Prostate gland (tissue), 2 donors: ENCODE results near the gene LSG1. TPM values are rescaled to one million over a fixed set of nuclear protein-coding genes. Genes with fewer than 3 reads are reported as not detected.
A peak's percentile ranks its signal among the peaks of the same experiment; 100 is the strongest.
"Not testable (repeated sequence)": the region's sequence is repeated elsewhere in the genome, so short reads cannot be mapped to it uniquely, and the experiment has no call there.

ENCODE experiments used
- DNase-seq: peaks from one replicate; pipeline ENCODE4 v3.0.0-alpha.2; 2019; ENCODE audit warnings: low spot score
- H3K27ac ChIP-seq, 2 donors: fragments of 200-600 bp; sonication (generic); 2 replicates each; pipeline ENCODE4 v1.5.1; 2017 to 2019
- H3K27me3 ChIP-seq: fragments of 200-600 bp; sonication (generic); replicated peaks from 2 replicates; pipeline ENCODE4 v1.5.1; 2019; ENCODE audit not compliant: insufficient read depth
- H3K36me3 ChIP-seq, 2 donors: fragments of 200-600 bp; sonication (generic); 1 replicate in 1 of 2; 2 replicates in 1 of 2; pipeline versions ENCODE4 v1.5.1 to v1.8.1; 2017 to 2019
- H3K4me1 ChIP-seq: fragments of 200-600 bp; sonication (generic); replicated peaks from 2 replicates; pipeline ENCODE4 v1.5.1; 2019
- H3K4me3 ChIP-seq, 2 donors: fragments of 200-600 bp; sonication (generic); 2 replicates each; pipeline ENCODE4 v1.5.1; 2017 to 2019
- H3K9me3 ChIP-seq: fragments of 200-600 bp; sonication (generic); 2 replicates; pipeline ENCODE4 v1.5.1; 2017
- CTCF ChIP-seq, 4 experiments: fragments of 200-600 bp in 2 of 4; fragments of 450-650 bp in 2 of 4; sonication (generic) in 2 of 4; IDR thresholded peaks; 1 replicate in 3 of 4; 2 replicates in 1 of 4; pipeline ENCODE4 v1.5.1; 2016 to 2019; ENCODE audit warnings: antibody characterized with exemption in 4 of 4, mild to moderate bottlenecking in 2 of 4, moderate library complexity in 2 of 4
- POLR2A ChIP-seq: fragments of 450-650 bp; IDR thresholded peaks from one replicate; pipeline ENCODE4 v1.6.1; 2016; ENCODE audit warnings: antibody characterized with exemption, mild to moderate bottlenecking
- POLR2AphosphoS5 ChIP-seq: sonication (generic); formaldehyde crosslinking; IDR thresholded peaks from one replicate; pipeline ENCODE4 v1.6.1; 2017; ENCODE audit warnings: antibody characterized with exemption
- WGBS: methylation state at CpG from one replicate; pipeline ENCODE4 v1.1.5; 2018; 5-methylcytosine and 5-hydroxymethylcytosine counted together
- intact Hi-C: fragments of 100-400 bp; cut with DNase I; formaldehyde crosslinking; loops from one replicate; pipeline ENCODE4 v1.14.2; 2022
- total RNA-seq, 2 donors: library from RNA; depleted of rRNA; stranded (reverse); fragments of >200 nt; gene quantifications; one replicate each; pipeline ENCODE4 v1.1.0, GENCODE V29; 2016

Gene LSG1
- total RNA-seq, 2 donors from 2014 or later: 25.9 to 49.6 TPM

GRCh38 chr3:194632226-194632808, 39.7 kb downstream of the LSG1 start:
- H3K4me3 ChIP-seq: peak overlapping the region; percentile 54 to 55
- no peaks in the 10 kb centered on the region for H3K27me3 ChIP-seq
- intact Hi-C loops: no loop called here
- peak overlapping the region in 1 of 2 donors; percentile 65 for H3K27ac ChIP-seq
- DNase-seq: no peak
- H3K4me1 ChIP-seq: no peaks in the 10 kb centered on the region
- no peaks in the 10 kb centered on the region for H3K9me3 ChIP-seq
- 67% methylated on average over 11 of the region's 11 CpGs for WGBS
- H3K36me3 ChIP-seq: no peaks in the 10 kb centered on the region
- TF ChIP-seq CTCF (IDR thresholded peaks at IDR 0.05) (no peak), POLR2AphosphoS5 (no peak), POLR2A (no peak)

- TF ChIP-seq POLR2AphosphoS5: no peak
- TF ChIP-seq CTCF (IDR thresholded peaks at IDR 0.05): no peak
- no peak for TF ChIP-seq POLR2A
- intact Hi-C loops: no loop called here
- Histone ChIP-seq H3K9me3 (no peaks in the 10 kb centered on the region), H3K4me3 (no peak overlapping the region), H3K27ac (no peak overlapping the region), H3K4me1 (no peaks in the 10 kb centered on the region), H3K36me3 (no peaks in the 10 kb centered on the region), H3K27me3 (no peaks in the 10 kb centered on the region)
- DNase-seq: no peak
- 95% methylated on average over 4 of the region's 4 CpGs for WGBS
Measured at GRCh38 chr3:194631696-194632095, 40.3 kb downstream of the LSG1 start.

GRCh38 chr3:194630681-194631080, 41.3 kb downstream of the LSG1 start:
- H3K27me3 ChIP-seq, H3K4me1 ChIP-seq, H3K36me3 ChIP-seq, H3K27ac ChIP-seq, H3K4me3 ChIP-seq, intact Hi-C loops, DNase-seq, H3K9me3 ChIP-seq: not testable (repeated sequence)
- WGBS: 93% methylated on average over 29 of the region's 29 CpGs

GRCh38 chr3:194624956-194625355, 47.0 kb downstream of the LSG1 start:
- Histone ChIP-seq H3K9me3 (no peaks in the 10 kb centered on the region), H3K27ac (no peak overlapping the region), H3K27me3 (no peaks in the 10 kb centered on the region), H3K36me3 (no peaks in the 10 kb centered on the region), H3K4me3 (no peak overlapping the region), H3K4me1 (no peaks in the 10 kb centered on the region)
- no peak for DNase-seq
- TF ChIP-seq POLR2A: no peak
- no peak for TF ChIP-seq CTCF (IDR thresholded peaks at IDR 0.05)
- no peak for TF ChIP-seq POLR2AphosphoS5
- WGBS: 96% methylated on average over 6 of the region's 6 CpGs
- intact Hi-C loops: no loop called here

GRCh38 chr3:194623449-194624290, 48.3 kb downstream of the LSG1 start:
- 90% methylated on average over 25 of the region's 25 CpGs for WGBS
- H3K4me3 ChIP-seq: no peak overlapping the region
- H3K27ac ChIP-seq: no peak overlapping the region
- no peaks in the 10 kb centered on the region for H3K36me3 ChIP-seq
- no peaks in the 10 kb centered on the region for H3K27me3 ChIP-seq
- DNase-seq: no peak
- intact Hi-C loops: no loop called here
- TF ChIP-seq CTCF (IDR thresholded peaks at IDR 0.05) (no peak), POLR2A (no peak), POLR2AphosphoS5 (no peak)
- no peaks in the 10 kb centered on the region for H3K4me1 ChIP-seq
- no peaks in the 10 kb centered on the region for H3K9me3 ChIP-seq
